K562 (cell line): Measurements from ENCODE around the gene ARID3A.

Experiments used
- BRF1 ChIP-seq: IDR thresholded peaks from 3 replicates; pipeline ENCODE4 v1.6.1; 2011; ENCODE audit warnings: borderline replicate concordance, mild to moderate bottlenecking; ENCODE audit not compliant: insufficient read length; ENCODE audit errors: extremely low read depth
- FOXP1 ChIP-seq: sonication (generic); formaldehyde crosslinking; IDR thresholded peaks from 2 replicates; pipeline ENCODE4 v1.8.0; 2022; ENCODE audit warnings: mild to moderate bottlenecking, missing genetic modification reagents
- HLTF ChIP-seq: fragments of 450-650 bp; IDR thresholded peaks from 2 replicates; pipeline ENCODE4 v1.6.1; 2016
- KLF10 ChIP-seq: fragments of 250-450 bp; sonication (Bioruptor Pico); IDR thresholded peaks from 2 replicates; pipeline ENCODE4 v1.6.1; 2021; ENCODE audit warnings: matching md5 sums
- NFYB ChIP-seq: IDR thresholded peaks from 2 replicates; pipeline ENCODE4 v1.6.1; 2011; ENCODE audit warnings: mild to moderate bottlenecking, moderate library complexity; ENCODE audit not compliant: insufficient read length; ENCODE audit errors: extremely low read depth
- RAD51 ChIP-seq: fragments of 450-650 bp; IDR thresholded peaks from 2 replicates; pipeline ENCODE4 v1.7.1; 2016; ENCODE audit warnings: low read depth, mild to moderate bottlenecking, borderline replicate concordance
- STAT5B ChIP-seq: fragments of 250-450 bp; sonication (Bioruptor Pico); IDR thresholded peaks from 2 replicates; pipeline ENCODE4 v1.8.0; 2021; ENCODE audit warnings: mild to moderate bottlenecking, inconsistent platforms
- TF ChIP-seq, protein P1 (sequence below), 2 experiments: fragments of 450-650 bp in 1 of 2; sonication (generic) in 1 of 2; formaldehyde crosslinking in 1 of 2; IDR thresholded peaks in 1 of 2; conservative IDR thresholded peaks in 1 of 2; 2 replicates each; pipeline versions ENCODE4 v1.6.1 to v1.8.1; 2016 to 2023; ENCODE audit warnings: mild to moderate bottlenecking in 2 of 2, moderate library complexity in 2 of 2, inconsistent platforms in 1 of 2, missing genetic modification reagents in 1 of 2

DNA sequence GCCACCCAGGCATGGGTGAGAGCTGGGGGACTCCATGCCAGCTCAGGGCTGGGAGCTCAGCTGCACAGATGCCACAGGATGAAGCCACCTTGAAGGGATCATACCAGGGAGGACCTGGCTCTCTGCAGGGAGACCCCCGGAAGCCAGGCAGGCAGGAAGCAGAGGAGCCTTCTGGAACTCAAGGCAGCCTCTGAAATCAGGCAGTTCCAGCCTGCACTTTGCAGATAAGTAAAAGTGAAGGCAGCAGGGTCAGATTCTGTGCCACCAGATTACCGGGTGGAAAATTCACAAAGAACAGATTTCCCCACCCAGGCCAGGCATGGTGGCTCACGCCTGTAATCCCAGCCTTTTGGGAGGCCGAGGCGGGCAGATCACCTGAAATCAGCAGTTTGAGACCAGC is 92.6 kb downstream of the ARID3A start:
- TF ChIP-seq BRF1 (no peak), NFYB (no peak), HLTF (no peak), STAT5B (CRISPR knock-in tag) (no peak), FOXP1 (CRISPR knock-in tag) (no peak), RAD51 (no peak), KLF10 (CRISPR knock-in tag) (no peak)
- TF ChIP-seq, protein P1, sequence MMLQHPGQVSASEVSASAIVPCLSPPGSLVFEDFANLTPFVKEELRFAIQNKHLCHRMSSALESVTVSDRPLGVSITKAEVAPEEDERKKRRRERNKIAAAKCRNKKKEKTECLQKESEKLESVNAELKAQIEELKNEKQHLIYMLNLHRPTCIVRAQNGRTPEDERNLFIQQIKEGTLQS (IDR thresholded peaks at IDR 0.05) = no peak
- TF ChIP-seq, protein P1 (CRISPR knock-in tag; conservative IDR thresholded peaks at IDR 0.05) = no peak
